SK-N-SH (cell line): ENCODE measurements around the gene EFCAB13. TPM values are rescaled to one million over a fixed set of nuclear protein-coding genes. Genes with fewer than 3 reads are reported as not detected.

Source experiments
- CTCF ChIA-PET: fragments of 300-600, 350-600 bp; formaldehyde crosslinking; extraction: SDS; loops from one replicate; lab custom pipeline; 2021; lab: Yijun Ruan, JAX
- POLR2A ChIA-PET: fragments of 350-600 bp; sonication (Branson Sonifier 250); formaldehyde crosslinking; extraction: SDS; loops from one replicate; lab custom pipeline; 2020; ENCODE audit warnings: antibody characterized with exemption, inconsistent platforms; lab: Yijun Ruan, JAX
- DNase-seq: peaks from one replicate; pipeline ENCODE4 v3.0.0; 2012
- H2AFZ ChIP-seq: fragments of 200-600 bp; sonication (generic); 2 replicates; pipeline ENCODE4 v1.8.1; 2016; ENCODE audit warnings: antibody characterized with exemption, mild to moderate bottlenecking, low read depth
- H3F3A ChIP-seq: fragments of 200-600 bp; sonication (generic); replicated peaks from 2 replicates; pipeline ENCODE3; 2016; ENCODE audit warnings: antibody characterized with exemption, mild to moderate bottlenecking; ENCODE audit not compliant: insufficient read depth
- H3K27ac ChIP-seq, 2 experiments: fragments of 200-500 bp in 1 of 2; fragments of 200-600 bp in 1 of 2; sonication (Bioruptor generic) in 1 of 2; sonication (generic), shearing (Covaris generic) in 1 of 2; 2 replicates each; pipeline versions ENCODE4 v1.5.1 to v1.6.1; 2014 to 2016; ENCODE audit warnings: low read depth in 2 of 2, inconsistent platforms in 1 of 2, low read length in 1 of 2, mild to moderate bottlenecking in 1 of 2, mixed read lengths in 1 of 2
- H3K27me3 ChIP-seq: fragments of 200-600 bp; sonication (generic), shearing (Covaris generic); 2 replicates; pipeline ENCODE4 v1.6.1; 2016; ENCODE audit warnings: mixed run types; ENCODE audit not compliant: insufficient read depth
- H3K36me3 ChIP-seq, 2 experiments: fragments of 200-500 bp in 1 of 2; fragments of 200-600 bp in 1 of 2; sonication (Bioruptor generic) in 1 of 2; sonication (generic) in 1 of 2; replicated peaks in 1 of 2; 2 replicates each; pipeline versions ENCODE3 to v1.5.1; 2014 to 2016; ENCODE audit warnings: low read length in 1 of 2, mild to moderate bottlenecking in 1 of 2; ENCODE audit not compliant: insufficient read depth in 2 of 2, control insufficient read depth in 1 of 2
- H3K4me1 ChIP-seq, 2 experiments: fragments of 200-500 bp in 1 of 2; fragments of 200-600 bp in 1 of 2; sonication (Bioruptor generic) in 1 of 2; sonication (generic), shearing (Covaris generic) in 1 of 2; 2 replicates each; pipeline versions ENCODE4 v1.5.1 to v1.6.1; 2014 to 2016; ENCODE audit warnings: low read depth in 1 of 2, low read length in 1 of 2, mixed run types in 1 of 2; ENCODE audit not compliant: insufficient read depth in 2 of 2, control insufficient read depth in 1 of 2
- H3K4me2 ChIP-seq: fragments of 200-600 bp; sonication (generic), shearing (Covaris generic); 2 replicates; pipeline ENCODE4 v1.6.1; 2017; ENCODE audit warnings: mixed run types
- H3K4me3 ChIP-seq, 2 experiments: fragments of 200-500 bp in 1 of 2; fragments of 200-600 bp in 1 of 2; sonication (Bioruptor generic) in 1 of 2; sonication (generic), shearing (Covaris generic) in 1 of 2; 2 replicates each; pipeline versions ENCODE4 v1.5.1 to v1.8.1; 2014 to 2016; ENCODE audit warnings: low read depth in 2 of 2, inconsistent platforms in 1 of 2, low read length in 1 of 2, mild to moderate bottlenecking in 1 of 2, mixed read lengths in 1 of 2, moderate library complexity in 1 of 2
- H3K79me2 ChIP-seq: fragments of 200-600 bp; sonication (generic); 2 replicates; pipeline ENCODE4 v1.8.1; 2017; ENCODE audit warnings: mild to moderate bottlenecking; ENCODE audit not compliant: insufficient read depth
- H3K9ac ChIP-seq: fragments of 200-600 bp; sonication (generic); 2 replicates; pipeline ENCODE4 v1.6.1; 2017; ENCODE audit warnings: mixed run types
- H3K9me2 ChIP-seq: fragments of 200-600 bp; sonication (generic); 2 replicates; pipeline ENCODE4 v1.6.1; 2017; ENCODE audit warnings: mixed run types
- H3K9me3 ChIP-seq: fragments of 200-600 bp; sonication (generic); 2 replicates; pipeline ENCODE4 v1.6.1; 2017; ENCODE audit warnings: mixed run types, mild to moderate bottlenecking, moderate library complexity
- H4K20me1 ChIP-seq: fragments of 200-600 bp; sonication (generic); 2 replicates; pipeline ENCODE4 v1.6.1; 2017; ENCODE audit warnings: mild to moderate bottlenecking, mixed run types; ENCODE audit not compliant: insufficient read depth
- FOXJ3 ChIP-seq: sonication (generic); formaldehyde crosslinking; IDR thresholded peaks from 2 replicates; pipeline ENCODE4 v1.5.1; 2020; ENCODE audit warnings: mild to moderate bottlenecking, missing genetic modification reagents
- FOXM1 ChIP-seq: IDR thresholded peaks from 2 replicates; pipeline ENCODE4 v1.4.0; 2012; ENCODE audit warnings: low read depth, mild to moderate bottlenecking
- GATA2 ChIP-seq: sonication (generic); formaldehyde crosslinking; IDR thresholded peaks from 2 replicates; pipeline ENCODE4 v1.5.0; 2020; ENCODE audit warnings: mild to moderate bottlenecking, missing genetic modification reagents
- JUND ChIP-seq: IDR thresholded peaks from 2 replicates; pipeline ENCODE4 v1.4.0; 2012
- MEF2A ChIP-seq: IDR thresholded peaks from 2 replicates; pipeline ENCODE4 v1.4.0; 2012; ENCODE audit warnings: low read depth, borderline replicate concordance
- NFIC ChIP-seq: IDR thresholded peaks from 2 replicates; pipeline ENCODE4 v1.4.0; 2012; ENCODE audit warnings: borderline replicate concordance
- NRF1 ChIP-seq: IDR thresholded peaks from 2 replicates; pipeline ENCODE4 v1.6.1; 2012; ENCODE audit warnings: low read depth, mild to moderate bottlenecking, low read length
- POLR2AphosphoS5 ChIP-seq: IDR thresholded peaks from 2 replicates; pipeline ENCODE4 v1.6.1; 2012; ENCODE audit warnings: low read depth, low read length
- RAD21 ChIP-seq: IDR thresholded peaks from 2 replicates; pipeline ENCODE4 v1.6.1; 2012; ENCODE audit warnings: mild to moderate bottlenecking, low read length
- RXRA ChIP-seq: IDR thresholded peaks from 2 replicates; pipeline ENCODE4 v1.4.0; 2012; ENCODE audit warnings: low read depth, mild to moderate bottlenecking, borderline replicate concordance
- SMC3 ChIP-seq: IDR thresholded peaks from 2 replicates; pipeline ENCODE4 v1.6.1; 2012; ENCODE audit warnings: low read depth, low read length, improper control_type of control experiment
- TAF1 ChIP-seq: IDR thresholded peaks from 2 replicates; pipeline ENCODE4 v1.6.1; 2012; ENCODE audit warnings: low read depth, mild to moderate bottlenecking, low read length, moderate library complexity, borderline replicate concordance
- TCF12 ChIP-seq: IDR thresholded peaks from 2 replicates; pipeline ENCODE4 v1.4.0; 2012
- YY1 ChIP-seq: IDR thresholded peaks from 2 replicates; pipeline ENCODE4 v1.4.0; 2012; ENCODE audit warnings: low read depth, mild to moderate bottlenecking
- WGBS: methylation state at CpG from one replicate; pipeline ENCODE4 v1.1.6; 2017; ENCODE audit warnings: low lambda C conversion rate; 5-methylcytosine and 5-hydroxymethylcytosine counted together
- polyA plus RNA-seq, 3 experiments: library from polyadenylated mRNA; depleted of rRNA; stranded (reverse); fragments of >200 nt; gene quantifications; 2 replicates each; pipeline ENCODE4 v1.2.3, GENCODE V29; 2012
- TF ChIP-seq, protein P1 (sequence below): IDR thresholded peaks from 2 replicates; pipeline ENCODE4; 2012
- TF ChIP-seq, protein P2 (sequence below): IDR thresholded peaks from 2 replicates; pipeline ENCODE4 v1.4.0; 2012; ENCODE audit warnings: low read depth
- TF ChIP-seq, protein P3 (sequence below): fragments of 200-600 bp; sonication (generic); IDR thresholded peaks from 2 replicates; pipeline ENCODE4 v1.6.1; 2017; ENCODE audit warnings: antibody characterized with exemption, mild to moderate bottlenecking, moderate library complexity
- TF ChIP-seq, protein P4 (sequence below): IDR thresholded peaks from 2 replicates; pipeline ENCODE4 v1.4.0; 2012; ENCODE audit warnings: low read depth, borderline replicate concordance

Gene EFCAB13
- polyA plus RNA-seq, 1 of the 3 experiments (the other 2 are of a cell fraction) = 0.16 TPM

DNA sequence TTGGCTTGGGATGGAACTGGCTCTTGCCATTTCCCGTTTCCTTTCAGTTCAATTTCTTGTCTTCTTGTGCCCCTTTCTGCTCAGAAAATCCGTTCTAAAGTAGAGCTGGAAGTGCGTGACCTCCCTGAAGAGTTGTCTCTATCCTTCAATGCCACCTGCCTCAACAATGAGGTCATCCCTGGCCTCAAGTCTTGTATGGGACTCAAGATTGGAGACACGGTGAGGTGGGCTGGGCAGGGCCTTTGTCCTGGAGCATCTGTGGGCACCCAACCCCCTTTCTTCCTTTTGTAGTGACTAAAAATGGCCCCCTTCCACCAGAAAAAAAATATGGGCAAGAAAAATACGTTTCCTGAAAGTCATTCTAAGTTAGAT, 32.9 kb upstream of the EFCAB13 start (continued):
- TF ChIP-seq FOXJ3 (CRISPR knock-in tag) (no peak), MEF2A (no peak), TCF12 (no peak), NRF1 (no peak), TAF1 (no peak), RXRA (no peak)
- TF ChIP-seq, protein P1, sequence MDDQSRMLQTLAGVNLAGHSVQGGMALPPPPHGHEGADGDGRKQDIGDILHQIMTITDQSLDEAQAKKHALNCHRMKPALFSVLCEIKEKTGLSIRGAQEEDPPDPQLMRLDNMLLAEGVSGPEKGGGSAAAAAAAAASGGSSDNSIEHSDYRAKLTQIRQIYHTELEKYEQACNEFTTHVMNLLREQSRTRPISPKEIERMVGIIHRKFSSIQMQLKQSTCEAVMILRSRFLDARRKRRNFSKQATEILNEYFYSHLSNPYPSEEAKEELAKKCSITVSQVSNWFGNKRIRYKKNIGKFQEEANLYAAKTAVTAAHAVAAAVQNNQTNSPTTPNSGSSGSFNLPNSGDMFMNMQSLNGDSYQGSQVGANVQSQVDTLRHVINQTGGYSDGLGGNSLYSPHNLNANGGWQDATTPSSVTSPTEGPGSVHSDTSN = no peak

DNA sequence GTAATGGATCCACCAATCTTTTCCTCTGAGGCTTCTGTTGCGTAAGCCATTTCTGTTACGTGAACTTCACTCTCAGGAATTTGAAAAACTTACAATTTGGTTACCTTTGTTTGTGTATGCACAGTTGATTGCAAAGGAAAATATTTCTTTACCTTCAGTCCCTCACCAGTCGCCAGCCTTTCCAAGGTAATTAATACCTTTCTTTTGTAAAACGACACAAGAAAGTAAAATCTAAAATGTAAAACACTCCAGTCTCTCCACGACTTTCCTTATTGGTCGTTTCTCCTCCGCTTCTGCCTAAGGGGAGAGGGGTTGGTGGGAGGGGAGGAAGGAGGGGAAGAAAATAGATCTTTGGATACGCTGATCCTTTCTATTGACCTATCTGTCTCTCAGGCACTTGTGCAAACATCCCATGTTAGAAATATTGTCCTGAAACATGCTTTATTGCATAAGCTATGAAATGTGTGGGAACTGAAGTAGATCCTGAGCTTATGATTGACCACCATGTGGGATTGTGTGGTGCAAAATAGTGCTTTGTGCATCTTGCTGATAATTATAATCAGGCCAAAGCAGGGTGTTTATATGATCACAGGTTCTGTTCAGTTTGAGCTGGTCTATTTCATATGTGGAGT, 32.4 kb upstream of the EFCAB13 start:
- Histone ChIP-seq H3K36me3 (peaks cover 0 to 7% of the 10 kb centered on the region in 2 experiments), H2AFZ (no peak overlapping the region), H3F3A (no peaks in the 10 kb centered on the region), H3K79me2 (no peaks in the 10 kb centered on the region), H3K9me3 (no peaks in the 10 kb centered on the region), H3K9ac (no peak overlapping the region), H3K4me1 (no peaks in the 10 kb centered on the region; a peak in 1 of 4 replicates), H4K20me1 (no peaks in the 10 kb centered on the region), H3K27ac (no peak overlapping the region), H3K9me2 (no peaks in the 10 kb centered on the region), H3K4me2 (no peak overlapping the region), H3K27me3 (no peaks in the 10 kb centered on the region), H3K4me3 (no peak overlapping the region)
- no peak for DNase-seq
- CTCF ChIA-PET = interaction anchor here (1.2 to 1.8 kb wide), 4 partner anchors 8 to 32 kb away, joined by 3 to 8 read pairs (median 4); partner anchors contain the start of gene EFCAB13
- POLR2A ChIA-PET = no interaction called here
- TF ChIP-seq MEF2A (no peak), JUND (no peak), FOXJ3 (CRISPR knock-in tag) (no peak), NFIC (no peak), GATA2 (CRISPR knock-in tag) (no peak), NRF1 (no peak)
- 84% methylated on average over 8 of the region's 8 CpGs for WGBS

DNA sequence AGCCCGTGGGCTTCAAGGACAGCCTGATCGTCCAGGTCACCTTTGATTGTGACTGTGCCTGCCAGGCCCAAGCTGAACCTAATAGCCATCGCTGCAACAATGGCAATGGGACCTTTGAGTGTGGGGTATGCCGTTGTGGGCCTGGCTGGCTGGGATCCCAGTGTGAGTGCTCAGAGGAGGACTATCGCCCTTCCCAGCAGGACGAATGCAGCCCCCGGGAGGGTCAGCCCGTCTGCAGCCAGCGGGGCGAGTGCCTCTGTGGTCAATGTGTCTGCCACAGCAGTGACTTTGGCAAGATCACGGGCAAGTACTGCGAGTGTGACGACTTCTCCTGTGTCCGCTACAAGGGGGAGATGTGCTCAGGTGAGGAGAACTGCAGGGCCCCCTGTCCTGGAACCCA, 31.5 kb upstream of the EFCAB13 start:
- TF ChIP-seq FOXM1 = no peak
- TF ChIP-seq NFIC = no peak
- TF ChIP-seq SMC3 = no peak
- TF ChIP-seq, protein P2, sequence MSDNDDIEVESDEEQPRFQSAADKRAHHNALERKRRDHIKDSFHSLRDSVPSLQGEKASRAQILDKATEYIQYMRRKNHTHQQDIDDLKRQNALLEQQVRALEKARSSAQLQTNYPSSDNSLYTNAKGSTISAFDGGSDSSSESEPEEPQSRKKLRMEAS = no peak
- TF ChIP-seq, protein P3, sequence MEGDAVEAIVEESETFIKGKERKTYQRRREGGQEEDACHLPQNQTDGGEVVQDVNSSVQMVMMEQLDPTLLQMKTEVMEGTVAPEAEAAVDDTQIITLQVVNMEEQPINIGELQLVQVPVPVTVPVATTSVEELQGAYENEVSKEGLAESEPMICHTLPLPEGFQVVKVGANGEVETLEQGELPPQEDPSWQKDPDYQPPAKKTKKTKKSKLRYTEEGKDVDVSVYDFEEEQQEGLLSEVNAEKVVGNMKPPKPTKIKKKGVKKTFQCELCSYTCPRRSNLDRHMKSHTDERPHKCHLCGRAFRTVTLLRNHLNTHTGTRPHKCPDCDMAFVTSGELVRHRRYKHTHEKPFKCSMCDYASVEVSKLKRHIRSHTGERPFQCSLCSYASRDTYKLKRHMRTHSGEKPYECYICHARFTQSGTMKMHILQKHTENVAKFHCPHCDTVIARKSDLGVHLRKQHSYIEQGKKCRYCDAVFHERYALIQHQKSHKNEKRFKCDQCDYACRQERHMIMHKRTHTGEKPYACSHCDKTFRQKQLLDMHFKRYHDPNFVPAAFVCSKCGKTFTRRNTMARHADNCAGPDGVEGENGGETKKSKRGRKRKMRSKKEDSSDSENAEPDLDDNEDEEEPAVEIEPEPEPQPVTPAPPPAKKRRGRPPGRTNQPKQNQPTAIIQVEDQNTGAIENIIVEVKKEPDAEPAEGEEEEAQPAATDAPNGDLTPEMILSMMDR = no peak
- no peak for TF ChIP-seq RXRA
- TF ChIP-seq, protein P4, sequence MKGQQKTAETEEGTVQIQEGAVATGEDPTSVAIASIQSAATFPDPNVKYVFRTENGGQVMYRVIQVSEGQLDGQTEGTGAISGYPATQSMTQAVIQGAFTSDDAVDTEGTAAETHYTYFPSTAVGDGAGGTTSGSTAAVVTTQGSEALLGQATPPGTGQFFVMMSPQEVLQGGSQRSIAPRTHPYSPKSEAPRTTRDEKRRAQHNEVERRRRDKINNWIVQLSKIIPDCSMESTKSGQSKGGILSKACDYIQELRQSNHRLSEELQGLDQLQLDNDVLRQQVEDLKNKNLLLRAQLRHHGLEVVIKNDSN = no peak
- no peak for TF ChIP-seq RAD21
- no peak for TF ChIP-seq POLR2AphosphoS5
- no peak for TF ChIP-seq YY1
- TF ChIP-seq, all 33 proteins: peak for 0
- no peak for DNase-seq
- no peaks in the 10 kb centered on the region; a peak in 1 of 4 replicates for H3K4me1 ChIP-seq
- H3K9me2 ChIP-seq = no peaks in the 10 kb centered on the region
- no peaks in the 10 kb centered on the region for H3K9me3 ChIP-seq
- no peak overlapping the region for H3K27ac ChIP-seq
- CTCF ChIA-PET = interaction anchor here (1.2 to 1.8 kb wide), 4 partner anchors 9 to 31 kb away, joined by 3 to 8 read pairs (median 4); partner anchors contain the start of gene EFCAB13
- H3K27me3 ChIP-seq = no peaks in the 10 kb centered on the region
- H3K4me3 ChIP-seq = no peak overlapping the region
- WGBS = 80% methylated on average over 14 of the region's 14 CpGs
- H3K4me2 ChIP-seq = no peak overlapping the region
- no peaks in the 10 kb centered on the region for H4K20me1 ChIP-seq
- H3K9ac ChIP-seq = no peak overlapping the region
- no peaks in the 10 kb centered on the region for H3K79me2 ChIP-seq
- H3K36me3 ChIP-seq = peaks cover 0 to 7% of the 10 kb centered on the region in 2 experiments
- H2AFZ ChIP-seq = no peak overlapping the region
- POLR2A ChIA-PET = no interaction called here
- H3F3A ChIP-seq = no peaks in the 10 kb centered on the region
